Measurements from ENCODE around the gene SMYD3. TPM values are rescaled to one million over a fixed set of nuclear protein-coding genes. Genes with fewer than 3 reads are reported as not detected.

Gene SMYD3
- total RNA-seq, 2 donors from 2014 or later, result 13.5 to 20.8 TPM

GRCh38 chr1:246245541-246245940, 261.5 kb downstream of the SMYD3 start:
- Histone ChIP-seq H3K4me3 (no peak overlapping the region), H3K9me3 (no peaks in the 10 kb centered on the region), H3K27ac (no peak overlapping the region), H3K36me3 (replicated peaks in 1 of 2; ENCODE audit: insufficient read depth in 1 of 2, low read depth in 2 of 2) (no peaks in the 10 kb centered on the region), H3K27me3 (no peaks in the 10 kb centered on the region), H3K4me1 (peaks cover 5% of the 10 kb centered on the region)
- 83 to 87% methylated on average over 1 of the region's 1 CpG for WGBS, 2 donors
- no peak for ATAC-seq
- no peak for TF ChIP-seq CTCF (IDR thresholded peaks at IDR 0.05)
- intact Hi-C loops (cut with DNase I), result no loop called here
- no peak for DNase-seq

GRCh38 chr1:246232126-246232525, 275.0 kb downstream of the SMYD3 start:
- H3K4me3 ChIP-seq, result no peak overlapping the region
- no peaks in the 10 kb centered on the region for H3K9me3 ChIP-seq
- ATAC-seq, result no peak
- TF ChIP-seq POLR2A (IDR thresholded peaks at IDR 0.05), result no peak
- no peak for TF ChIP-seq CTCF (IDR thresholded peaks at IDR 0.05)
- intact Hi-C loops (cut with DNase I), result no loop called here
- H3K27ac ChIP-seq, result no peak overlapping the region
- WGBS, 2 donors, result 74 to 81% methylated on average over 3 of the region's 3 CpGs
- H3K4me1 ChIP-seq, result no peaks in the 10 kb centered on the region
- no peaks in the 10 kb centered on the region for H3K36me3 ChIP-seq (replicated peaks in 1 of 2; ENCODE audit: insufficient read depth in 1 of 2, low read depth in 2 of 2)
- no peaks in the 10 kb centered on the region for H3K27me3 ChIP-seq
- no peak for DNase-seq

GRCh38 chr1:246226041-246226440, 281.0 kb downstream of the SMYD3 start:
- Histone ChIP-seq H3K4me3 (no peak overlapping the region), H3K9me3 (no peaks in the 10 kb centered on the region), H3K36me3 (replicated peaks in 1 of 2; ENCODE audit: insufficient read depth in 1 of 2, low read depth in 2 of 2) (no peaks in the 10 kb centered on the region), H3K27me3 (no peaks in the 10 kb centered on the region), H3K27ac (no peak overlapping the region), H3K4me1 (no peaks in the 10 kb centered on the region)
- 56 to 66% methylated on average over 2 of the region's 2 CpGs for WGBS, 2 donors
- TF ChIP-seq POLR2A (IDR thresholded peaks at IDR 0.05), result no peak
- TF ChIP-seq CTCF (IDR thresholded peaks at IDR 0.05), result no peak
- ATAC-seq (no peak), DNase-seq (no peak)
- intact Hi-C loops (cut with DNase I), result no loop called here

- Histone ChIP-seq H3K4me3 (no peak overlapping the region), H3K9me3 (no peaks in the 10 kb centered on the region), H3K36me3 (replicated peaks in 1 of 2; ENCODE audit: insufficient read depth in 1 of 2, low read depth in 2 of 2) (no peaks in the 10 kb centered on the region), H3K4me1 (no peaks in the 10 kb centered on the region), H3K27ac (no peak overlapping the region), H3K27me3 (no peaks in the 10 kb centered on the region)
- ATAC-seq (no peak), DNase-seq (no peak)
- TF ChIP-seq CTCF (IDR thresholded peaks at IDR 0.05) (no peak), POLR2A (IDR thresholded peaks at IDR 0.05) (no peak)
- intact Hi-C loops (cut with DNase I), result no loop called here
- 81 to 96% methylated on average over 9 to 14 of the region's 14 CpGs for WGBS, 2 donors
Measured at GRCh38 chr1:246221485-246222255, 285.4 kb downstream of the SMYD3 start.

GRCh38 chr1:246220495-246221065, 286.5 kb downstream of the SMYD3 start:
- H3K4me3 ChIP-seq, result no peak overlapping the region
- DNase-seq, result no peak
- intact Hi-C loops (cut with DNase I), result no loop called here
- no peaks in the 10 kb centered on the region for H3K36me3 ChIP-seq (replicated peaks in 1 of 2; ENCODE audit: insufficient read depth in 1 of 2, low read depth in 2 of 2)
- H3K9me3 ChIP-seq, result no peaks in the 10 kb centered on the region
- no peak for ATAC-seq
- TF ChIP-seq POLR2A (IDR thresholded peaks at IDR 0.05) (no peak), CTCF (IDR thresholded peaks at IDR 0.05) (no peak)
- H3K27ac ChIP-seq, result no peak overlapping the region
- no peaks in the 10 kb centered on the region for H3K27me3 ChIP-seq
- WGBS, 2 donors, result 93 to 100% methylated on average over 4 to 8 of the region's 8 CpGs
- H3K4me1 ChIP-seq, result no peaks in the 10 kb centered on the region
